HEK293 (cell line): ENCODE data around the gene TMC3.

Experiments used
- CTCF ChIA-PET: fragments of 350-600 bp; formaldehyde crosslinking; extraction: SDS; loops from one replicate; lab custom pipeline; 2021; ENCODE audit warnings: antibody characterized with exemption; lab: Yijun Ruan, JAX
- POLR2A ChIA-PET: fragments of 300-600 bp; formaldehyde crosslinking; extraction: SDS; loops from one replicate; lab custom pipeline; 2020; ENCODE audit warnings: antibody characterized with exemption, inconsistent platforms; lab: Yijun Ruan, JAX
- H3K27ac ChIP-seq: fragments of 200-500 bp; sonication (Bioruptor generic); 2 replicates; pipeline ENCODE4 v1.5.1; 2014; ENCODE audit warnings: low read depth, low read length, control low read depth, inconsistent platforms; ENCODE audit errors: extremely low read depth
- H3K36me3 ChIP-seq, 2 experiments: fragments of 200-500 bp in 1 of 2; sonication (Bioruptor generic) in 1 of 2; 1 replicate in 1 of 2; 2 replicates in 1 of 2; pipeline ENCODE4 v1.5.1; 2014 to 2017; ENCODE audit warnings: inconsistent platforms in 2 of 2, low read length in 2 of 2; ENCODE audit not compliant: control insufficient read depth in 2 of 2, insufficient read depth in 1 of 2
- H3K4me1 ChIP-seq: fragments of 200-500 bp; sonication (Bioruptor generic); 2 replicates; pipeline ENCODE4 v1.5.1; 2014; ENCODE audit warnings: mild to moderate bottlenecking, low read length, inconsistent platforms; ENCODE audit not compliant: control insufficient read depth, insufficient read depth
- H3K4me3 ChIP-seq: 2 replicates; pipeline ENCODE4 v1.5.1; 2011; ENCODE audit warnings: low read depth, mild to moderate bottlenecking, control low read depth, low read length, moderate library complexity
- H3K9me3 ChIP-seq: fragments of 200-500 bp; sonication (Bioruptor generic); 2 replicates; pipeline ENCODE4 v1.5.1; 2014; ENCODE audit warnings: low read depth, low read length, inconsistent platforms; ENCODE audit not compliant: control insufficient read depth, insufficient read depth
- BCL6B ChIP-seq: fragments of 450-650 bp; formaldehyde crosslinking; IDR thresholded peaks from 2 replicates; pipeline ENCODE4 v1.5.1; 2017; ENCODE audit warnings: missing biosample characterization, missing genetic modification characterization
- EGR2 ChIP-seq: fragments of 450-650 bp; formaldehyde crosslinking; IDR thresholded peaks from 2 replicates; pipeline ENCODE4 v1.5.1; 2016; ENCODE audit warnings: low read depth, missing biosample characterization, missing genetic modification characterization
- INSM2 ChIP-seq: fragments of 450-650 bp; formaldehyde crosslinking; IDR thresholded peaks from 2 replicates; pipeline ENCODE4 v1.5.1; 2016; ENCODE audit warnings: missing biosample characterization, missing genetic modification characterization
- KLF8 ChIP-seq: fragments of 450-650 bp; formaldehyde crosslinking; IDR thresholded peaks from 2 replicates; pipeline ENCODE4 v1.5.1; 2016; ENCODE audit warnings: missing biosample characterization, missing genetic modification characterization
- MZF1 ChIP-seq: fragments of 450-650 bp; formaldehyde crosslinking; IDR thresholded peaks from 2 replicates; pipeline ENCODE4 v1.5.1; 2017; ENCODE audit warnings: missing biosample characterization, missing genetic modification characterization, borderline replicate concordance
- OSR2 ChIP-seq: fragments of 450-650 bp; formaldehyde crosslinking; IDR thresholded peaks from 2 replicates; pipeline ENCODE4 v1.5.1; 2016; ENCODE audit warnings: missing biosample characterization, missing genetic modification characterization
- SALL2 ChIP-seq: fragments of 450-650 bp; formaldehyde crosslinking; IDR thresholded peaks from 2 replicates; pipeline ENCODE4 v1.5.0; 2017; ENCODE audit warnings: missing biosample characterization, mild to moderate bottlenecking, missing genetic modification characterization, borderline replicate concordance
- SCRT2 ChIP-seq: fragments of 450-650 bp; formaldehyde crosslinking; IDR thresholded peaks from 2 replicates; pipeline ENCODE4 v1.5.1; 2016; ENCODE audit warnings: missing biosample characterization, missing genetic modification characterization
- TSHZ1 ChIP-seq: fragments of 450-650 bp; formaldehyde crosslinking; IDR thresholded peaks from 2 replicates; pipeline ENCODE4 v1.5.1; 2016; ENCODE audit warnings: missing biosample characterization, missing genetic modification characterization, borderline replicate concordance
- ZBTB44 ChIP-seq: fragments of 450-650 bp; IDR thresholded peaks from 2 replicates; pipeline ENCODE4 v1.5.1; 2018; ENCODE audit warnings: missing biosample characterization, mild to moderate bottlenecking, missing genetic modification characterization
- ZEB2 ChIP-seq: fragments of 450-650 bp; formaldehyde crosslinking; IDR thresholded peaks from 2 replicates; pipeline ENCODE4 v1.5.1; 2016; ENCODE audit warnings: missing biosample characterization, missing genetic modification characterization
- ZFP3 ChIP-seq: fragments of 450-650 bp; formaldehyde crosslinking; IDR thresholded peaks from 2 replicates; pipeline ENCODE4 v1.5.1; 2016; ENCODE audit warnings: low read depth, missing biosample characterization, missing genetic modification characterization
- ZNF114 ChIP-seq: fragments of 450-650 bp; formaldehyde crosslinking; IDR thresholded peaks from 2 replicates; pipeline ENCODE4 v1.5.0; 2017; ENCODE audit warnings: missing biosample characterization, missing genetic modification characterization
- ZNF157 ChIP-seq: fragments of 450-650 bp; formaldehyde crosslinking; IDR thresholded peaks from 2 replicates; pipeline ENCODE4 v1.5.1; 2016; ENCODE audit warnings: missing biosample characterization, missing genetic modification characterization
- ZNF169 ChIP-seq: fragments of 450-650 bp; formaldehyde crosslinking; IDR thresholded peaks from 2 replicates; pipeline ENCODE4 v1.5.1; 2016; ENCODE audit warnings: missing biosample characterization, missing genetic modification characterization
- ZNF248 ChIP-seq: fragments of 450-650 bp; formaldehyde crosslinking; IDR thresholded peaks from 2 replicates; pipeline ENCODE4 v1.5.1; 2017; ENCODE audit warnings: missing biosample characterization, missing genetic modification characterization
- ZNF335 ChIP-seq: fragments of 450-650 bp; formaldehyde crosslinking; conservative IDR thresholded peaks from 2 replicates; pipeline ENCODE4 v1.5.1; 2016; ENCODE audit warnings: missing biosample characterization, missing genetic modification characterization
- ZNF341 ChIP-seq: fragments of 450-650 bp; formaldehyde crosslinking; IDR thresholded peaks from 2 replicates; pipeline ENCODE4; 2016; ENCODE audit warnings: low read depth, missing biosample characterization, missing genetic modification characterization
- ZNF449 ChIP-seq: fragments of 450-650 bp; formaldehyde crosslinking; IDR thresholded peaks from 2 replicates; pipeline ENCODE4 v1.5.1; 2017; ENCODE audit warnings: missing biosample characterization, mild to moderate bottlenecking, missing genetic modification characterization, moderate library complexity
- ZNF473 ChIP-seq: fragments of 450-650 bp; formaldehyde crosslinking; IDR thresholded peaks from 2 replicates; pipeline ENCODE4 v1.5.1; 2017; ENCODE audit warnings: missing biosample characterization, missing genetic modification characterization
- ZNF530 ChIP-seq: fragments of 450-650 bp; formaldehyde crosslinking; IDR thresholded peaks from 2 replicates; pipeline ENCODE4 v1.5.1; 2016; ENCODE audit warnings: low read depth, missing biosample characterization, missing genetic modification characterization
- ZNF561 ChIP-seq: fragments of 450-650 bp; IDR thresholded peaks from 2 replicates; pipeline ENCODE4 v1.5.1; 2018; ENCODE audit warnings: missing biosample characterization, missing genetic modification characterization, borderline replicate concordance
- ZNF571 ChIP-seq: fragments of 450-650 bp; formaldehyde crosslinking; IDR thresholded peaks from 2 replicates; pipeline ENCODE4 v1.5.0; 2017; ENCODE audit warnings: missing biosample characterization, missing genetic modification characterization
- ZNF660 ChIP-seq: fragments of 450-650 bp; IDR thresholded peaks from 2 replicates; pipeline ENCODE4 v1.5.1; 2018; ENCODE audit warnings: missing biosample characterization, mild to moderate bottlenecking, missing genetic modification characterization
- ZNF785 ChIP-seq: fragments of 450-650 bp; formaldehyde crosslinking; IDR thresholded peaks from 2 replicates; pipeline ENCODE4 v1.5.1; 2016; ENCODE audit warnings: missing biosample characterization, missing genetic modification characterization
- ZNF837 ChIP-seq: fragments of 450-650 bp; formaldehyde crosslinking; IDR thresholded peaks from 2 replicates; pipeline ENCODE4 v1.5.1; 2016; ENCODE audit warnings: missing biosample characterization, missing genetic modification characterization
- ZXDB ChIP-seq: fragments of 450-650 bp; formaldehyde crosslinking; IDR thresholded peaks from 2 replicates; pipeline ENCODE4 v1.5.1; 2016; ENCODE audit warnings: missing biosample characterization, missing genetic modification characterization

The TMC3 gene

GRCh38 chr15:81302701-81303109 is 71.3 kb downstream of the TMC3 start:
- Histone ChIP-seq H3K9me3 (no peaks in the 10 kb centered on the region), H3K4me3 (no peak overlapping the region), H3K27ac (no peak overlapping the region), H3K4me1 (no peaks in the 10 kb centered on the region), H3K36me3 (no peaks in the 10 kb centered on the region)
- no peak for TF ChIP-seq ZNF837 (tag by site-specific recombination)
- TF ChIP-seq ZNF157 (tag by site-specific recombination) = no peak
- TF ChIP-seq ZNF561 = no peak
- TF ChIP-seq OSR2 (tag by site-specific recombination) = no peak
- TF ChIP-seq ZNF341 = no peak
- TF ChIP-seq ZNF473 (tag by site-specific recombination) = no peak
- no peak for TF ChIP-seq ZFP3 (tag by site-specific recombination)
- TF ChIP-seq SALL2 (tag by site-specific recombination) = no peak
- TF ChIP-seq EGR2 = no peak
- TF ChIP-seq ZBTB44 = no peak
- no peak for TF ChIP-seq ZNF571 (tag by site-specific recombination)
- POLR2A ChIA-PET = no interaction called here
- CTCF ChIA-PET = interaction anchor here (0.6 to 2.1 kb wide), 4 partner anchors 24 to 905 kb away, joined by 3 to 7 read pairs (median 4); no protein-coding TSS in a partner anchor

GRCh38 chr15:81301815-81302399 is 72.1 kb downstream of the TMC3 start:
- Histone ChIP-seq H3K9me3 (no peaks in the 10 kb centered on the region), H3K4me1 (no peaks in the 10 kb centered on the region), H3K36me3 (no peaks in the 10 kb centered on the region), H3K27ac (no peak overlapping the region), H3K4me3 (no peak overlapping the region)
- TF ChIP-seq ZNF530 (tag by site-specific recombination) (no peak), MZF1 (tag by site-specific recombination) (no peak), ZNF335 (tag by site-specific recombination) (no peak), ZNF114 (tag by site-specific recombination) (no peak), ZNF449 (tag by site-specific recombination) (no peak), INSM2 (no peak), KLF8 (no peak), ZNF169 (no peak), ZNF785 (tag by site-specific recombination) (no peak), TSHZ1 (tag by site-specific recombination) (no peak), ZEB2 (tag by site-specific recombination) (no peak), BCL6B (tag by site-specific recombination) (no peak), ZXDB (no peak), ZNF248 (tag by site-specific recombination) (no peak), SCRT2 (tag by site-specific recombination) (no peak), ZNF660 (tag by site-specific recombination) (no peak)
- POLR2A ChIA-PET = no interaction called here
- CTCF ChIA-PET = interaction anchor here (0.5 to 2.1 kb wide), 5 partner anchors 27 to 906 kb away, joined by 3 to 7 read pairs (median 4); no protein-coding TSS in a partner anchor
